HUES64 (cell line): ENCODE measurements around the gene LRRC58.
"Not testable (repeated sequence)": the region's sequence is repeated elsewhere in the genome, so short reads cannot be mapped to it uniquely, and the experiment has no call there.

Source experiments
- H3K27ac ChIP-seq: 2 replicates; pipeline ENCODE4 v1.7.0; 2013; ENCODE audit warnings: low read depth, low read length, inconsistent platforms
- H3K27me3 ChIP-seq: 2 replicates; pipeline ENCODE4 v1.6.1; 2013; ENCODE audit warnings: mild to moderate bottlenecking, low read length; ENCODE audit not compliant: insufficient read depth
- H3K36me3 ChIP-seq: 2 replicates; pipeline ENCODE4 v1.6.1; 2013; ENCODE audit warnings: mild to moderate bottlenecking, low read length; ENCODE audit not compliant: insufficient read depth
- H3K4me1 ChIP-seq: 2 replicates; pipeline ENCODE4 v1.6.1; 2013; ENCODE audit warnings: mild to moderate bottlenecking, low read length, moderate library complexity; ENCODE audit not compliant: insufficient read depth
- H3K4me3 ChIP-seq: 2 replicates; pipeline ENCODE4 v1.5.1; 2013; ENCODE audit warnings: mild to moderate bottlenecking, low read length, moderate library complexity
- H3K9ac ChIP-seq: 2 replicates; pipeline ENCODE4 v1.6.1; 2013; ENCODE audit warnings: mild to moderate bottlenecking, low read depth, low read length
- H3K9me3 ChIP-seq: 2 replicates; pipeline ENCODE4 v1.6.1; 2013; ENCODE audit warnings: low read depth, low read length; ENCODE audit not compliant: insufficient read depth
- WGBS: fragments of 150-250, 120-280 bp; methylation state at CpG from one replicate; pipeline ENCODE4 v1.1.7; 2013; ENCODE audit warnings: missing lambda C conversion rate; 5-methylcytosine and 5-hydroxymethylcytosine counted together

The LRRC58 gene

GRCh38 chr3:120339362-120339761 lies 9.8 kb downstream of the LRRC58 start:
- Histone ChIP-seq H3K9me3 (peaks cover 16% of the 10 kb centered on the region), H3K4me1 (no peaks in the 10 kb centered on the region), H3K27ac (no peak overlapping the region), H3K36me3 (peaks cover 31% of the 10 kb centered on the region), H3K4me3 (no peak overlapping the region), H3K27me3 (no peaks in the 10 kb centered on the region), H3K9ac (no peak overlapping the region)
- 100% methylated on average over 1 of the region's 3 CpGs for WGBS

- no peaks in the 10 kb centered on the region for H3K4me1 ChIP-seq
- WGBS: 94% methylated on average over 1 of the region's 1 CpG
- peaks cover 37% of the 10 kb centered on the region for H3K36me3 ChIP-seq
- no peaks in the 10 kb centered on the region for H3K27me3 ChIP-seq
- H3K4me3 ChIP-seq: no peak overlapping the region
- H3K9me3 ChIP-seq: peaks cover 16% of the 10 kb centered on the region
- H3K27ac ChIP-seq: no peak overlapping the region
- no peak overlapping the region for H3K9ac ChIP-seq
Measured at GRCh38 chr3:120338517-120338916, 10.6 kb downstream of the LRRC58 start.

GRCh38 chr3:120332646-120333045 lies 16.5 kb downstream of the LRRC58 start:
- Histone ChIP-seq H3K9me3 (no peaks in the 10 kb centered on the region), H3K27me3 (no peaks in the 10 kb centered on the region), H3K36me3 (peaks cover 61% of the 10 kb centered on the region), H3K9ac (no peak overlapping the region), H3K27ac (no peak overlapping the region), H3K4me1 (no peaks in the 10 kb centered on the region), H3K4me3 (no peak overlapping the region)
- 97% methylated on average over 6 of the region's 8 CpGs for WGBS

GRCh38 chr3:120331076-120331475 lies 18.1 kb downstream of the LRRC58 start:
- no peaks in the 10 kb centered on the region for H3K4me1 ChIP-seq
- WGBS: 93% methylated on average over 2 of the region's 2 CpGs
- no peaks in the 10 kb centered on the region for H3K9me3 ChIP-seq
- H3K27me3 ChIP-seq: no peaks in the 10 kb centered on the region
- H3K27ac ChIP-seq: no peak overlapping the region
- no peak overlapping the region for H3K4me3 ChIP-seq
- H3K36me3 ChIP-seq: peaks cover 61% of the 10 kb centered on the region
- H3K9ac ChIP-seq: no peak overlapping the region

GRCh38 chr3:120326784-120327183 lies 22.4 kb downstream of the LRRC58 start:
- Histone ChIP-seq H3K9me3 (no peaks in the 10 kb centered on the region), H3K4me1 (no peaks in the 10 kb centered on the region), H3K4me3 (no peak overlapping the region), H3K9ac (no peak overlapping the region), H3K27me3 (no peaks in the 10 kb centered on the region), H3K27ac (no peak overlapping the region), H3K36me3 (peaks cover 34% of the 10 kb centered on the region)
- WGBS: no CpG with 5 or more reads among the region's 2 CpGs

- no peaks in the 10 kb centered on the region for H3K27me3 ChIP-seq
- H3K4me1 ChIP-seq: no peaks in the 10 kb centered on the region
- no peak overlapping the region for H3K27ac ChIP-seq
- H3K9ac ChIP-seq: no peak overlapping the region
- H3K36me3 ChIP-seq: peaks cover 9% of the 10 kb centered on the region; the same call in 1 of the 2 replicates
- H3K4me3 ChIP-seq: no peak overlapping the region
- H3K9me3 ChIP-seq: no peaks in the 10 kb centered on the region
- WGBS: 100% methylated on average over 1 of the region's 1 CpG
Measured at GRCh38 chr3:120324190-120324589, 25.0 kb downstream of the LRRC58 start.

- H3K4me1 ChIP-seq, H3K27ac ChIP-seq, H3K4me3 ChIP-seq, H3K9me3 ChIP-seq, H3K9ac ChIP-seq, H3K27me3 ChIP-seq, H3K36me3 ChIP-seq: not testable (repeated sequence)
- WGBS: 89% methylated on average over 4 of the region's 4 CpGs
Measured at GRCh38 chr3:120323761-120324160, 25.4 kb downstream of the LRRC58 start.

GRCh38 chr3:120311863-120312794 lies 37.0 kb downstream of the LRRC58 start:
- Histone ChIP-seq H3K4me3 (no peak overlapping the region), H3K27ac (no peak overlapping the region), H3K4me1 (no peaks in the 10 kb centered on the region), H3K27me3 (no peaks in the 10 kb centered on the region), H3K36me3 (no peaks in the 10 kb centered on the region), H3K9ac (no peak overlapping the region), H3K9me3 (no peaks in the 10 kb centered on the region)
- 93% methylated on average over 24 of the region's 24 CpGs for WGBS

GRCh38 chr3:120306519-120307455 lies 42.4 kb downstream of the LRRC58 start:
- H3K36me3 ChIP-seq: no peaks in the 10 kb centered on the region
- no peak overlapping the region for H3K27ac ChIP-seq
- H3K27me3 ChIP-seq: no peaks in the 10 kb centered on the region
- WGBS: 97% methylated on average over 72 of the region's 72 CpGs
- H3K4me3 ChIP-seq: no peak overlapping the region
- no peak overlapping the region for H3K9ac ChIP-seq
- H3K9me3 ChIP-seq: no peaks in the 10 kb centered on the region
- peaks cover 2% of the 10 kb centered on the region; the same call in 1 of the 2 replicates for H3K4me1 ChIP-seq

GRCh38 chr3:120304616-120305015 lies 44.5 kb downstream of the LRRC58 start:
- Histone ChIP-seq H3K4me3 (no peak overlapping the region), H3K9me3 (no peaks in the 10 kb centered on the region), H3K27me3 (no peaks in the 10 kb centered on the region), H3K9ac (no peak overlapping the region), H3K4me1 (peaks cover 3% of the 10 kb centered on the region; the same call in 1 of the 2 replicates), H3K36me3 (no peaks in the 10 kb centered on the region), H3K27ac (no peak overlapping the region)
- 91% methylated on average over 4 of the region's 4 CpGs for WGBS

- Histone ChIP-seq H3K4me1 (peaks cover 3% of the 10 kb centered on the region; the same call in 1 of the 2 replicates), H3K27ac (no peak overlapping the region), H3K9me3 (no peaks in the 10 kb centered on the region), H3K9ac (no peak overlapping the region), H3K27me3 (no peaks in the 10 kb centered on the region), H3K4me3 (no peak overlapping the region), H3K36me3 (no peaks in the 10 kb centered on the region)
- 94% methylated on average over 5 of the region's 5 CpGs for WGBS
Measured at GRCh38 chr3:120302361-120302760, 46.8 kb downstream of the LRRC58 start.
